DOHH2 (cell line): ENCODE measurements around the gene NF1.

Experiments used
- H3F3A ChIP-seq: fragments of 200-600 bp; sonication (generic), shearing (Covaris generic); 2 replicates; pipeline ENCODE4 v1.6.0; 2016; ENCODE audit warnings: antibody characterized with exemption, mild to moderate bottlenecking; ENCODE audit not compliant: control insufficient read depth, insufficient read depth
- H3K27ac ChIP-seq: fragments of 200-600 bp; sonication (generic); 2 replicates; pipeline ENCODE4 v1.5.1; 2014; ENCODE audit warnings: low read depth, mild to moderate bottlenecking, low read length, moderate library complexity
- H3K27me3 ChIP-seq: fragments of 200-600 bp; sonication (generic); 2 replicates; pipeline ENCODE4 v1.6.1; 2014; ENCODE audit warnings: mild to moderate bottlenecking, low read length, mixed read lengths; ENCODE audit not compliant: control insufficient read depth
- H3K36me3 ChIP-seq: fragments of 200-600 bp; sonication (generic); 2 replicates; pipeline ENCODE4 v1.6.1; 2014; ENCODE audit warnings: mild to moderate bottlenecking, low read length, moderate library complexity, mixed read lengths; ENCODE audit not compliant: control insufficient read depth
- H3K4me1 ChIP-seq: fragments of 200-600 bp; sonication (generic); 2 replicates; pipeline ENCODE4 v1.6.1; 2014; ENCODE audit warnings: mild to moderate bottlenecking, low read length, mixed read lengths; ENCODE audit not compliant: control insufficient read depth
- H3K4me2 ChIP-seq: fragments of 200-600 bp; sonication (generic); 2 replicates; pipeline ENCODE4 v1.6.0; 2014; ENCODE audit warnings: mild to moderate bottlenecking, low read length, moderate library complexity
- H3K4me3 ChIP-seq: fragments of 200-600 bp; sonication (generic); 2 replicates; pipeline ENCODE4 v1.5.1; 2014; ENCODE audit warnings: mild to moderate bottlenecking, low read length, mixed read lengths
- H3K79me2 ChIP-seq: fragments of 200-600 bp; sonication (generic); 2 replicates; pipeline ENCODE4 v1.6.1; 2014; ENCODE audit warnings: mild to moderate bottlenecking, low read length, mixed read lengths; ENCODE audit not compliant: control insufficient read depth
- H3K9me2 ChIP-seq: fragments of 200-600 bp; sonication (generic); replicated peaks from 2 replicates; pipeline ENCODE4 v1.6.1; 2014; ENCODE audit warnings: mild to moderate bottlenecking, low read length, mixed read lengths; ENCODE audit not compliant: control insufficient read depth
- H3K9me3 ChIP-seq: fragments of 200-600 bp; sonication (generic); 2 replicates; pipeline ENCODE4 v1.6.1; 2014; ENCODE audit warnings: antibody characterized with exemption, low read length, mixed read lengths; ENCODE audit not compliant: control insufficient read depth, insufficient read depth
- H4K20me1 ChIP-seq: fragments of 200-600 bp; sonication (generic); 2 replicates; pipeline ENCODE4 v1.6.0; 2014; ENCODE audit warnings: low read depth, mild to moderate bottlenecking, antibody characterized with exemption, low read length, moderate library complexity; ENCODE audit not compliant: control insufficient read depth, insufficient read depth
- CTCF ChIP-seq: fragments of 200-600 bp; sonication (generic); IDR thresholded peaks from one replicate; pipeline ENCODE4 v1.5.1; 2014; ENCODE audit warnings: antibody characterized with exemption, mild to moderate bottlenecking, low read depth, low read length; ENCODE audit not compliant: poor library complexity, severe bottlenecking
- EZH2phosphoT487 ChIP-seq: fragments of 200-600 bp; sonication (generic); IDR thresholded peaks from 2 replicates; pipeline ENCODE4 v1.6.1; 2017; ENCODE audit warnings: borderline replicate concordance, mild to moderate bottlenecking, antibody characterized with exemption, low read length, moderate library complexity, mixed read lengths

The NF1 gene

GRCh38 chr17:31132977-31133376, 38.2 kb downstream of the NF1 start:
- no peaks in the 10 kb centered on the region for H3K9me3 ChIP-seq
- H4K20me1 ChIP-seq = no peaks in the 10 kb centered on the region
- TF ChIP-seq EZH2phosphoT487 (no peak), CTCF (no peak)
- peaks cover 85% of the 10 kb centered on the region for H3K79me2 ChIP-seq
- no peak overlapping the region for H3K4me2 ChIP-seq
- H3K9me2 ChIP-seq = no peaks in the 10 kb centered on the region
- H3K27ac ChIP-seq = no peak overlapping the region
- peaks cover 2% of the 10 kb centered on the region; the same call in 1 of the 2 replicates for H3K36me3 ChIP-seq
- no peak overlapping the region for H3K4me3 ChIP-seq
- H3F3A ChIP-seq = peaks cover 10% of the 10 kb centered on the region
- no peaks in the 10 kb centered on the region for H3K27me3 ChIP-seq
- H3K4me1 ChIP-seq = peaks cover 13% of the 10 kb centered on the region

GRCh38 chr17:31134576-31134975, 39.8 kb downstream of the NF1 start:
- H3K79me2 ChIP-seq = peaks cover 81% of the 10 kb centered on the region
- H3K36me3 ChIP-seq = peaks cover 9% of the 10 kb centered on the region
- no peaks in the 10 kb centered on the region for H3K9me3 ChIP-seq
- no peaks in the 10 kb centered on the region for H4K20me1 ChIP-seq
- peaks cover 11% of the 10 kb centered on the region for H3F3A ChIP-seq
- H3K4me1 ChIP-seq = peaks cover 26% of the 10 kb centered on the region
- no peak overlapping the region for H3K4me3 ChIP-seq
- H3K4me2 ChIP-seq = no peak overlapping the region
- no peaks in the 10 kb centered on the region for H3K9me2 ChIP-seq
- no peak overlapping the region for H3K27ac ChIP-seq
- H3K27me3 ChIP-seq = no peaks in the 10 kb centered on the region
- TF ChIP-seq EZH2phosphoT487 = no peak
- no peak for TF ChIP-seq CTCF

GRCh38 chr17:31136319-31136718, 41.5 kb downstream of the NF1 start:
- Histone ChIP-seq H3K4me1 (peaks cover 43% of the 10 kb centered on the region), H3K79me2 (peaks cover 80% of the 10 kb centered on the region)

More at GRCh38 chr17:31136319-31136718, 41.5 kb downstream of the NF1 start:
- H3K27me3 ChIP-seq = no peaks in the 10 kb centered on the region
- peaks cover 16% of the 10 kb centered on the region for H3K36me3 ChIP-seq
- peaks cover 14% of the 10 kb centered on the region for H3F3A ChIP-seq
- H3K9me3 ChIP-seq = no peaks in the 10 kb centered on the region
- H3K27ac ChIP-seq = no peak overlapping the region
- TF ChIP-seq CTCF (no peak), EZH2phosphoT487 (no peak)
- H3K9me2 ChIP-seq = no peaks in the 10 kb centered on the region
- H3K4me3 ChIP-seq = no peak overlapping the region
- no peak overlapping the region for H3K4me2 ChIP-seq
- no peaks in the 10 kb centered on the region for H4K20me1 ChIP-seq
